Left renal pelvis (tissue), 4 donors: Measurements from ENCODE around the gene ERVMER34-1. TPM values are rescaled to one million over a fixed set of nuclear protein-coding genes. Genes with fewer than 3 reads are reported as not detected.

Source experiments
- DNase-seq, 4 donors: peaks; one replicate each; pipeline ENCODE4 v3.0.0-alpha.2; 2013; ENCODE audit warnings: low read depth in 4 of 4, low spot score in 3 of 4
- polyA plus RNA-seq, 4 donors: library from polyadenylated mRNA; unstranded; fragments of 120-200 nt; gene quantifications; one replicate each; pipeline ENCODE4 v1.2.1, GENCODE V29; 2013; ENCODE audit not compliant: insufficient read length in 4 of 4

Gene ERVMER34-1
- polyA plus RNA-seq, 4 donors = 1.1 to 4.7 (median 4.0) TPM

- DNase-seq = peak; percentile 92 to 97 (median 94)
Observed at GRCh38 chr4:52721968-52722815, 29.0 kb downstream of the ERVMER34-1 start.

- DNase-seq = no peak
Observed at GRCh38 chr4:52718123-52718522, 33.1 kb downstream of the ERVMER34-1 start.

- DNase-seq = no peak
Observed at GRCh38 chr4:52716364-52717151, 34.7 kb downstream of the ERVMER34-1 start.

DNA sequence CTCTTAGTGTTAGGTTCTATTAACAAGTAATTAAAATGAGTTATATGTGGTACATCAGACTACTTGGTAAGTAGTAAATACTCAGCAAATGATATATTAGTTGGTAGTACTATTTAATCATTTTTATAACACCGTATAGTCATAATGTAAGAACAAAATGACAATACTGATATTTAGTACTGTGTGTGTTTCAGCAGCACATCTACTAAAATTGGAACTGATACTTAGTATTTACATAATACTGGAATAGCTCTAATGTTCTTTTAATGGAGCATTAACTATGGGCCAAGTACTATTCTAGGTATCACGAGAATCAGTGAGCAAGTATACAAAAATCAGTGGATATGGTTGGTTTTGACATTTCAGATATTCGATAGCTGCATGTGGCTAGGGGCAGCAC is 35.3 kb downstream of the ERVMER34-1 start:
- no peak for DNase-seq

DNA sequence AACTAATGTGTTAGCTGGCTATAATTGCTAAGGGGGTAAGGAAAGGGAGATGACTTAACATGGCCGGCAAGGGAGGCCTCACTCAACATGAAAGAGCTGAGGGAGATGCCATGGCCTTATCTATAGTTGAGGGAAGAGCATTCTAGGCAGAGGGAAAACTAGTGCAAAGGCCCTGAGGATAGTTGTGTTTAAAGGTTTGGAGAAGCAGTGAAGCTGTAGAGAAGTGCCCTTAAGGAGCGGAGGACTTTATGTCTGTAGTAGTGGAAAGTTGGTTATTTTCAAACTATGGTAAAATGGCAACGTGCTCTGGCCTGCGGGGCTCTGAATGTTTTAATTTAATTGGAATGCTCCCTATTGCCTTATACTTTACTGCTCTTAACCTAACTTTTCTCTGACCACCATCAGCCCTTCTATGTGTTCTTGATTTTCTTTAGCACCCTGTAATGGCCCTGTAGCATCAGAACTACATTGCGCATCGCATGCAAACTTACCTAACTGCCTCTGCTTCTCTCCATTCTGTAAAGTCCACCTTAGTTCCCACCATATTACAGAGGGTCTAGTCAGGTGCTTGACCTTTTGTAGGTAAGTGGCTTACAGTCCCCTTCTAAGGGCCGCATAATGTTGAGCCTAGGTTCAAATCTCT is 35.8 kb downstream of the ERVMER34-1 start:
- no peak for DNase-seq

DNA sequence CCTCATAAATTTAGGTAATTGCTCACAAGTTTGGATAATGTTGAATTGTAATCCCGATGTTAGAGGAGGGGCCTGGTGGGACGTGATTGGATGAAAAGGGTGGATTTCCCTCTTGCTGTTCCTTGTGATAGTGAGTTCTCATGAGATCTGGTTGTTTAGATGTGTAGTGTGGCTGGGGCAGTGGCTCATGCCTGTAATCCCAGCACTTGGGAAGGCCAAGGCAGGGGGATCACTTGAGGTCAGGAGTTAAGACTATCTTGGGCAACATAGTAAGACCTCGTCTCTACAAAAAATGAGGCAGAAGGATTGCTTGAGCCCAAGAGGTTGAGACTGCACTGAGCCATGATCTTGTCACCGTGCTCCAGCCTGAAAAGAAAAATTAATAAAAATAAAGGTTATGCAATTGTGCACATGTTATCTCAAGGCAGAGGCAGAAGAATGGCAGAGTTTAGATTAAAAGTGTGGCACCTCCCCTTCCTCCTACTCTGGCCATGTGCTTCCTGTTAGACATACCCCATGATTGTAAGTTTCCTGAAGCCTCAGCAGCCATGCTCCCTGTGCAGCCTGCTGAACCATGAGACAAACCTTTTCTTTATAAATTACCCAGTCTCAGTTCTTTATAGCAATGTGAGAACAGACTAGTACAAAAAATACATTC is 36.5 kb downstream of the ERVMER34-1 start:
- no peak for DNase-seq

DNA sequence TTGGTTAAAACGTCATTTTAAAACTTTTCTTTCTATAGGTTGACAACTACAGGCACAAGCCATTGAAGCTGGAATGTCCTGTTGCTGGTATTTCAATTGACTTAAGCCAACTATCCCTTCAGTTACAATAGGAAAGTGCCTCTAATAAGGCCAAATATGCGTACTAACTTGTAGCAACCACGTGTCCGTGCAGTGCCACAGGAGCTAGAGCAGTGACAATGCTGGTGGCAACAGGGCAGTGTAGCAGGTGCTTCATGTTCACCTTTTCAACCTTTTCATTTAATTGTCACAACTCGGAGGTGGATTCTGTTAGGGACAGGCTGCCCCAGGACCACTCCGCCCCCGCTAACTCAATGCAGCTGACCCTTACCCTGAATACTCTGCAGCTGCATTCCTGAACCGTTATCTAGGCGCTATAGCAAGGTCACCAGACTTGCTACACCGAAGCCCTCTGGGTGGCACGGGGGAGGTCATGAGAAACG is 37.7 kb downstream of the ERVMER34-1 start:
- DNase-seq = no peak

DNA sequence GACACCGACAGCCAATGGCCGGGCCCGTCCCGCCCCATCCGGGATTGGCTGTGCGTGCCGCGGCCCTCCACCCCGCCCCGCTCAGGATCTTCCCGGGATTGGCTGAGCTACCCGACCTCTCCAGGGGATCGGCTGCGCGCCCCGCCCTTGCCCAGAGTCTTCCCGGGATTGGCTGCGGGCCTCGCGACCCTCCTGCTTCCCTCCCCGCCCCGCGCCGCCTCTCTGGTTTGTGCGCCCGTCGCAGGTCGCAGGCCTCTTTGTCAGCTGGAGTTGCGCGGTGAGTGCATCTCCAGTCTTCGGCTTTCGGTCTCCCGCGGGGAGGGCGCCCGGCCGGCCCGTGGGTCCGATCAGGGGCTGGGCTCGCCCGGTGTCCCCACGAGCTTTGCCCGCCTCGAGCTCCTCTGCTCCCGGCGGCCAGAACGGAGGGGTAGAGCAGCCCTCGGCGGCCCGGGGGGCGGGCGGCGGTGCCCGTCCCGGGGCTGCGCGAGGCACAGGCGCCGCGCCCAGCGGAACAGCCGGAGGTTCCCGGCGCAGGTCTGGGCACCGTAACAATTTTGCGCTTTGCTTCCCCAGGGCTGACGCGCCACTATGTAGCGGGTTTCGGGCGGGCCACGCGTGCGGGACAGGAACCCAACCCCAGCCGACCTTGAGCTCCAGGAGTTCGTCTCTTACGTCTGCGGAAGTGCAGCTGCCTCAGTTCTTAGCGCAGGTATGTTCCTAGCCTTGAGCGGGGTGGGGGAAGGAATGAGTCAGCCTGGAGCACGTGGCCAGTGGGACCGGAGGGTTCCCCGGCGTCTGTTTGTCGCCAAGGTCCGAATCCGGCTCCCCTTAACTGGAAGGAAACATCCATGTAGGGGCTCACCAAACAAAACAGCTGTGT is 38.7 kb downstream of the ERVMER34-1 start:
- DNase-seq = peak; percentile 87 to 94 (median 90)

DNA sequence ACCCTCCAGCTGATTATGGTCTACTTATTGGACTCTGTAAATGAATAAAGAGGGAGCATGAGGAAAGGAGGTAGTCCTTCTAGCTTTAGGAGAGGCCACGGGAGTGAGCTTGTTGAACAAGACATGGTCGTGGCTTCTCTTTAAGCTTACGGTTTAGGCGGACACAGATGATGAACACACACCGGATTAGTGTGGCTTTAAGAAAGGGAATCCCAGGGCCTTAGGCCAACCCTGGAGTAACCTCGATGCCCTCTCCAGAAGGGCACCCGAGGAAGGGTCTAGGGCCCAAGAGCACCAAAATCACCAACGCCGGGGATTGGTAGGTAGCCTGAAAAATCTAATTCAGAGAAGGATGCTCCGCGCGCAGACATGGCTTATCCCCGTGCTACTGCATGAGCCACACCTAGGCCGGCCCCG is 39.4 kb downstream of the ERVMER34-1 start:
- DNase-seq = no peak

- DNase-seq = no peak
Observed at GRCh38 chr4:52711272-52711671, 40.0 kb downstream of the ERVMER34-1 start.

DNA sequence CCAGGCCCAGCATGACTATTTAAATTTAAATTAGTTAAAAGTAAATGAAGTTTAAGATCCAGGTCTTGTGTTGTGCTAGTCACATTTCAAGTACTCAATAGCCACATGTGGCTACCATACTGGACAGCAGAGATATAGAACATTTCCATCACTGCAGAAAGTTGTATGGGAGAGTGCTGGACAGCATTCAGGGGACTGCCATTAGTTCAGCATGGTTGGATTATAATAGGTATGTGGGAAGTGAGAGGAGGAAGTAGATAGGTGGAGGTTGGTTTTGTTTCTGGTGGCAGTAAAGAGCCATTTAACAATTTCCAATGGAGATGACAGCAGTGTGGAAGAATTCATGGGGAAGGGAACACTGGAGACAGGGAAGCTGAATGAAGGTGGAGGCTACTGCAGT is 42.1 kb downstream of the ERVMER34-1 start:
- DNase-seq = no peak

DNA sequence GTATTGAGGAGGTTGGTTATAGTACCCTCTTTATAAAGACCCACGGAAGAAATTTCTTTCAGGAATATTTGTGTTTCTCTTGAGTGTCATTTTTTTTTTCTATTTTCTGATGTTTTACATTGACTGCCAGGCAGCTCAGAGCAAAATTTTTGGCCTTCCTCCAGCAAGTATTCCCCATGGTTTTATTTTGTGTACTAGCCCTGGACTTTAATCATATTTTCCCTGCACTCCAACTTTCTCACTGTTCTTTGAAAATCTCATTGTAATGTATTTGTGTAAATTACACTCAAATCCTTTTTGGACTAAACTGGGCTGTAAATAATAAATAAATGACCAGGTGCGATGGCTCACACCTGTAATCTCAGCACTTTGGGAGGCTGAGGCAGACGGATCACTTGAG is 46.6 kb downstream of the ERVMER34-1 start:
- no peak for DNase-seq

DNA sequence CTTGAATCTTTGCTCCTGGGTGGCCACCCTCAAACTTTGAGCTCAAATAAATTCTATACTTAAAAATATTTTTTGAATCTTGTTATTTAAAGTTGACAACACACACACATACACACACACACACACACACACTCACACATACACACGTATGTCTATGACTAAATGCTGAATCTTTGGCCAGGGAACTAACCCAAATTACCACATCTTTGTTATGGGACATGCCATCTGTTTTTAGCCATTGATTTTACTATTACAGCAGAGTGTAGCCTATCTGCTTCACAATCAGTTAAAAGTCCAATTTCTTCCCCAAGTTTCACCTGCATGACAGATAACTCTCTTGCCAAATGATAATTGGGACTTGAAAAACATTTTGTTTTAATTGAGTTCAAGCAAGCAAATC is 47.1 kb downstream of the ERVMER34-1 start:
- DNase-seq = no peak

DNA sequence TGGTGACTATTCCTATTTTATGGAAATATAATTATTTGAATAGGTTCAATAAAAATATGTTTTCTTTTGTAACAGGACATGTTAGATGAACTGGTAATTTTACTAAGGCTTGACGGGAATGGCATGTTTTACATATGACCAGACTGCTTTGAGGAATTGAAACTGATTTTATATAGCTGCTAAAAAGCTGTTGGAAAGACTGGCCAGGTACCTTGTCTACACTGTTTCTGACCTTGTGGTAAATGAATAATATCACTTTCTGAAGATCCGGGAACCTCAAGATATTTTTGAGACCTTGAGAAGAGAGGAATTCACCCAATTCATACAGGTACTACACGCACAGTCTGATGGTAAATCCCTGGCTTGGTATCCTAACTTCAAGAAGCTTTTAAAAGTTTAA is 50.0 kb downstream of the ERVMER34-1 start:
- no peak for DNase-seq

DNA sequence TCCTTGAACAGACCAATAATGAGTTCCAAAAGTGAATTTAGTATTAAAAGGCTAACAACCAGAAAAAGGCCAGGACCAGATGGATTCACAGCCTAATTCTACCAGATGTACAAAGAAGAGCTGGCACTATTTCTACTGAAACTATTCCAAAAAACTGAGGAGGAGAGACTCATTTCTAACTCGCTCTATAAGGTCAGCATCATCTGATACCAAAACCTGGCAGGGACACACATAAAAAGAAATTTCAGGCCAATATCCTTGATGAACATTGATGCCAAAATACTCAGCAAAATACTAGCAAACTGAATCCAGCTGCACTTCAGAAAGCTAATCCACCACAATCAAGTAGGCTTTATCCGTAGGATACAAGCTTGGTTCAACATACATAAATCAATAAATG is 56.3 kb downstream of the ERVMER34-1 start:
- no peak for DNase-seq

DNA sequence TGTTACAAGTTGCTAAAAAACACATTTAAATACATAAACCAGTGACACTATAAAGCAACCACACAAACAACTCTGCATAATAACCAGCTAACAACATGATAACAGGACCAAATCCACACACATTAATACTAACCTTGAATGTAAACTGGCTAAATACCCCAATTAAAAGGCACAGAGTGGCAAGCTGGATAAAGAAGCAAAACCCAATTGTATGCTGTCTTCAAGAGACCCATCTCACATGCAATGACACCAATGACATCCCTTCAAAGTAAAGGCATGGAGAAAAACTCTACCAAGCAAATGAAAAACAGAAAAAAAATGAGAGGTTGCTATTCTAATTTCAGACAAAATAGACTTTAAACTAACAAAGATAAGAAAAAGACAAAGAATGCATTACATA is 57.7 kb downstream of the ERVMER34-1 start:
- DNase-seq = no peak
